ENCODE measurements around the gene ACSS3.
"Not testable (repeated sequence)": the region's sequence is repeated elsewhere in the genome, so short reads cannot be mapped to it uniquely, and the experiment has no call there.

Gene ACSS3

DNA sequence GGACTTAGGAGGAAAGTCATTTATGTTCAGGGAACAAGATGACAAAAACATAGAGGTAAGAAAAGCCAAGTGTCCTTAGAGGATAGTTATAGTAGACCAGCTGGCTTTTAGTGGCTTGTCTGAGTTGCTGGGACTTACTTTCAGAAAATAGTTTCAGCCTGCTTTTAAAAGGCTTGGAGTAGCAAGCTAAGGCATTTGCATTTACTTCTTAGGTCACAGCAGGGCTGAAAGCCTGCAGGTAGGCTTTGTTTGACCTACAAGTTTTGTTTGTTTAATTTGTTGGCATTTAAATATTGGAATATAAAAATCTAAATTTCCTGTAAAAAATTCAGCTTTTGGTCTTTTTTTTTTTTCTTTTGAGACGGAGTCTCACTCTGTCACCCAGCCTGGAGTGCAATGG lies 5.1 kb downstream of the ACSS3 start:
- no peak for TF ChIP-seq ZNF274 (IDR thresholded peaks at IDR 0.05; ENCODE audit: low read depth, low read length)
- H3K4me3 ChIP-seq (ENCODE audit: low read length), result no peak overlapping the region

DNA sequence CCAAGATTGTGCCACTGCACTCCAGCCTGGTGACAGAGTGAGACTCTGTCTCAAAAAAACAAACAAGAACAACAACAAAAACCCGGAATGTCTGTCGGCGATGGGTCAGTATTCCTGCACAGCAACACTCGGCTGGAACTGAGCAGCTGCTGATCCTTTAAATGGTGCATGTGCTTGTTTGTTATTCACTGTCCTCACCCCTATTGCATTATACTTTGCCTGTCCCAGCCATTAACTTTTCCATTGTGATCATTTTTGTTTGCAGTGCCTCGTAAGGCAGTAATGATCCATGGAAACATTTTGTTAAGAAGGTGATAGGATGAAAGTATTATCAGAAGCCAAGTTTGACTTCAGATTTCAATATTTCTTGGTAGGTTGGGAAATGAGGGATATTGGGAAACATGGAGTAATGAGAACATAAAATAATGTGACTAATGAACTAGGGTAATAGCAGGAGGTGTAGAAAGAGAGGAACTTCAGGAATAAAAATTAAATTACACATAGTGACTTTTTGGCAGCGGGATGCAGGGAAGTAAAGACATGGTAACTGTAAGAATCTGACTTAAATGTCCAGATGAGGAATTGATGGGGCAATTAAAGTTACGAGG lies 6.1 kb downstream of the ACSS3 start:
- no peak overlapping the region for H3K4me3 ChIP-seq (ENCODE audit: low read length)
- TF ChIP-seq ZNF274 (IDR thresholded peaks at IDR 0.05; ENCODE audit: low read depth, low read length), result no peak

DNA sequence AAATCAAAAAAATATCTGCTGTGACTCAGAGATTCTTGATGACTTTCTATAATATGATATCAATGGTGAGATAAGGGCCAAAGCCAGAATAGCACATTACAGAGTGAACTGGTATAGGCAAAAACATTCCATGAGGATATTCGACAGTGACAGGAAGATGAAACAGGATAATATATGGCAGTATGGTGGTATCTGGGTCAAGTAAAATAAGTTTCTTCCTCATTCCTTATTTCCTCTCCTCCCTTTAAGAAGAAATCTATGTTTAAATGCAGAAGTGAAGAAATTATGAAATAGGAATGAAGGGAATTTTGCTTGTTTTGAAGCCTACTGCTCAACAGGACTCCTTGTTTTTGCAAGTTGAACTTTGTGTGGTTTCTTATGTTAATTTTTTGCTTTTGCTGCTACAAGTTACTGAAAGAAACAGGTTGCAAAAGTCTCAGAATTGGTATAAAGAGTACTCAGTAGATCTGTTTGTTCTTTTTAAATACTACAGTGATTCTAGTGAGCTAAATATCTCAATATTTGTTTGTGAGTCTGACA lies 7.0 kb downstream of the ACSS3 start:
- TF ChIP-seq ZNF274 (IDR thresholded peaks at IDR 0.05; ENCODE audit: low read depth, low read length), result no peak
- H3K4me3 ChIP-seq (ENCODE audit: low read length), result no peak overlapping the region

DNA sequence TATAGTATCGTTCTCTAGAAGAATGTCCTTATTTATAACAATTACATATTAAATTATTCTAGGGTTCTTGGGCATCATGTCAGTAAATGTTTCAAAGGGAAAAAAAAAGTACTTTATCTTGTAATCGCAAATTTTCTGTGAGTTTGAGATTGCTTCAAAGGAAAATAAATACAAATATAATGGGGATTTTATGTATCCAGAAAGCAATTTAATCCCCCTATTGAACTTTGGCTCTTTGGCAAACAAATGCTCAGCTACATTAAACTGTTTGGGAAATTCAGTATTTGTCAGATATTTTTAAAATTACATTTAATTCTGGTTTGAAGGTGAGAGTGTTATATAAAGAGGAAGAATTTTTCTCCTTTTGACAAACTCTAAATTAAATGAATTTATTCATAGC lies 8.0 kb downstream of the ACSS3 start:
- H3K4me3 ChIP-seq (ENCODE audit: low read length), result no peak overlapping the region
- TF ChIP-seq ZNF274 (IDR thresholded peaks at IDR 0.05; ENCODE audit: low read depth, low read length), result no peak

DNA sequence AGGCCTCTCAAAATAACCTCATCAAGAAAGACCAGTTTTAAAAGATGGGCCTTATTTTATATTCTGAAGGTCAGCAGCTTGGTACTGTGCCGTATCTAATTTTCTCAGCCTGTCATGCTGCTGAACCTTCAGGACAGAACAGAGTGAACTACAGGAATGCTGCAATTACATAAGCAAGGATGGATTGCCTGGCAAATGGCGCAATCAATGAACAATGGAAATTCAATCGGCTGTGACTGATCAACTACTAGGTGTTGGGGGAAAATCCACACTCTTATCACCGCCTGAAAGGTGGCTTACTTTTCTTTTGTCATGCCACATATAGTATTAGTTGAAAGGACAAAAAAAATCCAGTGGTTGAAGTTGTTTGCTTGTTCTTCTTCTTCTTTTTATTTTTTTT lies 8.5 kb downstream of the ACSS3 start:
- no peak for TF ChIP-seq ZNF274 (IDR thresholded peaks at IDR 0.05; ENCODE audit: low read depth, low read length)
- H3K4me3 ChIP-seq (ENCODE audit: low read length), result no peak overlapping the region

DNA sequence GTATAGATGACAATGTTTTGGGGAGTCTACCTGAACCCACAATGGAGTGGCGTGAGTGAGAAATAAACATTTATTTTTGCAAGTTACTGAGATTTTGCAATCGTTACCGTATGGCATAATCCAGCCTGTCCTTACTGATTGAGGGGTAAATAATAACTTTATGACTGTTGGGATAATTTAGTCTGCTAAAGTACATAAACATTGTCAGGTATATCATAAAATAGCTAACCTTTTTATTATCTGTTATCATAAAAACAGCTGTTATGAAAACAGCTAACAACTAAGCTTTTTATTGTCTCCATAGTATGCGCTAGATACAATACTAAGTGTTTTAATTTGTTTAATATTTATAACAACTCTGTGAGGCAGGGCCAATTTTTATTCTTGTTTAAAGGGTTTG lies 10.3 kb downstream of the ACSS3 start:
- no peak overlapping the region for H3K4me3 ChIP-seq (ENCODE audit: low read length)
- TF ChIP-seq ZNF274 (IDR thresholded peaks at IDR 0.05; ENCODE audit: low read depth, low read length), result no peak

DNA sequence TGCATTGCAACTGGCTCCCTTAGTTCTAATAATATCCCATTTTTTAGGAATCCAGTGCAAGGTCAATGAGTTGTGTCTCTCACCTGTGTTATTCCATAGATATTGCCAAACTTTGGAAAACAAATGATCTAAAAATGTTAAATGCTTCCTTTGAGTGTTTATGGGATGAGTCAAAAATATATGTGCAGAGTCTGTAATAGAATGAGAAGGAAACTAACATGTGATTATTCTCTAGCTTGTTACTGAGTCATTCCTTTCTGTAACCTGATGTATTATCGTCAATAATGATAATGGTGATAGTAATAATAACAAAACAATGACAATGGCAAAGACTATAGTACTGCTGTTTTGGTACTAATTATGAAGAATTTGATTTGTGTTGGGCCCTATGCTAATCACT lies 11.5 kb downstream of the ACSS3 start:
- TF ChIP-seq ZNF274 (IDR thresholded peaks at IDR 0.05; ENCODE audit: low read depth, low read length), result no peak
- H3K4me3 ChIP-seq (ENCODE audit: low read length), result no peak overlapping the region

DNA sequence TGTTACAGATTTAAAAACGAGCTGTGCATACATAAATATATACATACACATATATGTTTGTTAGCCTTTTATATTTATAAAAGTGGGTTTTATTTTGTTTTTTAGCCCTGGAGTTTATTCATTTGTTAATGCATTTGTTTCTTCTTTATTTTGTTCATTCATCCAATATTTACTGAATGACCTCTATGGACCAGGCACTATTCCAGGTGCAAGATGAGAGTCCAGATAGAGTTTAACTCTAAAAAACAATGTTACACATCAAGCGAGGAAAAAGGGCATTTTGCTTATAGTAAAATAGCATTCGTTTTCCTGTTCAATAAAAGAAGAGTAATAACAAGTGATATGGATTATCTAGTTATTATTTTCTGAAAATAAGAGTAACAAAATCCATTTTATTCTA lies 14.2 kb downstream of the ACSS3 start:
- no peak for TF ChIP-seq ZNF274 (IDR thresholded peaks at IDR 0.05; ENCODE audit: low read depth, low read length)
- H3K4me3 ChIP-seq (ENCODE audit: low read length), result no peak overlapping the region

DNA sequence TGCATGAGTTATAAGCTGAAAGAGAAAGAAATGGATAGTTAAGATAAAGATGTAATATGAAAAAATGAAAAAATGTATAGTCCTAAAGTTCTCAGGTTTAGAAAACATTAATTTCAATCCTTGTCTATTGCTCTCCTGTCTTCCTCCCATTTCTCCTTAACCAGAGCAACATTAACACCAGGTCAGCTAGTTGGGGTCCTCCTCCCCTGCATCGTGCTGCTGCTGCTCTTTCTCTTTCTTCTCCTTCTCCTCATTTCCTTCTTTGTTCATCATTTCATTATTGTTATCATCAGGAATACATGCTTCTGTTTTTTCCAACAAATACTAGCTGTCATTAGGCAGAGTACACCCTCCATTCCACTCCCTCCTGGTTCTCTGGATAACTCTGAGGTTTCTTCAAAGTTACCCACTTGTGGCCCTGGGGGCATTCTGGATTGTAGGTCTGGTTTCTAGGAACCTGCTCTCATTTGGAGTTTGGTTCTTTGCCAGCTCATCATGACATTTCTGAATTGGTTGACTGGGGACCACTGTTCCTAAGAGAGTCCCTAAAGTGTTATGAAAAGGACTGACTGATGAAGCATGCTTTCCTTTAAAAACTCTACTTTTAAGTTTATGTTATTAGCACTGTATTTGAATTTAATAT lies 17.0 kb downstream of the ACSS3 start:
- H3K4me3 ChIP-seq (ENCODE audit: low read length), result no peak overlapping the region
- TF ChIP-seq ZNF274 (IDR thresholded peaks at IDR 0.05; ENCODE audit: low read depth, low read length), result no peak

DNA sequence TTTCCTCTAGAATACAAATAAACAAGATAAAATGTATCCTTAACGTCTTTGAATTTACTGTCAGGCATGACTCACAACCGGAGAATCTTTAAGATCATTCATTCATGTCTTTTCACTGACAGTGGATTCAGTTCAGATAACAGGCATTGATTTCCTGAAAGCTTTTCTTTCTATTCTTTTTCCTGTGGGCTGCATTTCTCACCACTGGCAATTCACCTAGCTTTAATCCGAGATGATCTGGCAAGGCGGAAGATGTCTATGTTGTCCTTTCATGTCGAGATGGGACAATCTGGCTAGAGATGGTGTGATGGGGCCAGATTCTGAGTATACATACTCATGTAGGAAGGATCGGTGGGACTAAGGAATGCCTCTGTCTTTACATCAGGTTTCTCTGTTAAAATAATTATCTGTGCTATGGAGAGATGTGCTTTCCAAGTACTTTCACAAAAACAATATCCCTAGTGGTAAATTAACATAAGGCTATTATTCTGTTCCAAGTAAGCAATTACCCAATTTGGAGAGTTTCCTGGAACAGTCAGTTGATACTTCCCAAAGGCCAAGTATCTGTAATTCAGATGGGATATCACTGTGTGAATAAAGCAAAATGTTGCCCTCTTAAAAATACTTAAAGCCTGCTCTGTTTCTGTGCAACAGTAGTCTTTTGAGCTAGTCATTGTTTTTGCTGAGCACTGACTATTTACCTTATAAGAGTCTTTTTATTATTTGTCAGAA lies 17.8 kb downstream of the ACSS3 start:
- no peak for TF ChIP-seq ZNF274 (IDR thresholded peaks at IDR 0.05; ENCODE audit: low read depth, low read length)
- H3K4me3 ChIP-seq (ENCODE audit: low read length), result no peak overlapping the region

DNA sequence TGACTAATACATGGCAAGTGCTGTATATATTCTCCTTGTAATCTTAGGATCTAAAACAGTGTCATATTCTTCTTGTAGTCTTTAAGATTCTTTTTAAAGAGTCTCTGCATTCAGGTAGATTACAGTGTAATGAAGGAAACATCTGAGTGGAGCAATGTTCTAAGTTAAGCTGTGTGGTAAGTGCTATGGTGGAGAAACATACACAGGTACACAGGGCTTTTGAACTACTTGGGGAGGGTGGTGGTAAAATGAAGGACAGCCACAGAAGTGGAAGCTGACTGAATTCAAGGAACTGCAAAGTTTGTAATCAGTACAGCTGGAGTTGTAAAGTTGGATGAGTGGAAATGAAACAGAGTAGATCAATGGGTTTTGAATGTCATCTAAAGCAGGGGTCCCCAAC lies 27.8 kb downstream of the ACSS3 start:
- no peak for TF ChIP-seq ZNF274 (IDR thresholded peaks at IDR 0.05; ENCODE audit: low read depth, low read length)
- H3K4me3 ChIP-seq (ENCODE audit: low read length), result no peak overlapping the region

DNA sequence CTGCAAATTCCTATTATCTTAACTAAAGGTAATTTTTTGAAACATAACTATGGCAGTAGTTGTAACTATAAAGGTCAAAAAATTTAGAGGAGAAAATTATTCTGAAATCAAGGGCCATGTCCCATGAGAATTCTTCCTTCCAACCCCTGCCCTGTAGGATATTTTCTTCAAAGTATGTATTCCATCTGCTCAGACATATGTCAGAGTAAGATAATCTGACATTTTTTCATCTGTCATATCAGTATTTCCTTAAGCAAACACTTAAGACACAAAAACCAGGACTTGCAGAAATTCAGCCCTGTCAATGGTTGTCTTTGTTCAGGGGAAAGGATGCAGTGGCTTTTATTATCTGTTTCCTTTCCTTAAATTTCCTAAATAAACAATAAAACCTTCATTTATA lies 36.3 kb downstream of the ACSS3 start:
- no peak for TF ChIP-seq ZNF274 (IDR thresholded peaks at IDR 0.05; ENCODE audit: low read depth, low read length)
- no peak overlapping the region for H3K4me3 ChIP-seq (ENCODE audit: low read length)

DNA sequence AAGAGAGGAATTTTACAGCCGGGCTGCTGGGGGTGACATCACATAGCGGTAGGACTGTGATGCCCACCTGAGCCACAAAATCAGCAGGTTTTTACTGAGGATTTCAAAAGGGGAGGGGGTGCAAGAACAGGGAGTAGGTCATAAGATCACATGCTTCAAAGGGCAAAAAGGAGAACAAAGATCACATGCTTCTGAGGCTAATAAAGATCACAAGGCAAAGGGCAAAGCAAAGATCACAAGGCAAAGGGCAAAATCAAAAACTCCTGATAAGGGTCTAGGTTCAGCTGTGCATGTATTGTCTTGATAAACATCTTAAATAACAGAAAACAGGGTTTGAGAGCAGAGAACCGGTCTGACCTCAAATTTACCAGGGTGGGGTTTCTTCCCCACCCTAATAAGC lies 41.2 kb downstream of the ACSS3 start:
- not testable (repeated sequence) for H3K4me3 ChIP-seq (ENCODE audit: low read length)

DNA sequence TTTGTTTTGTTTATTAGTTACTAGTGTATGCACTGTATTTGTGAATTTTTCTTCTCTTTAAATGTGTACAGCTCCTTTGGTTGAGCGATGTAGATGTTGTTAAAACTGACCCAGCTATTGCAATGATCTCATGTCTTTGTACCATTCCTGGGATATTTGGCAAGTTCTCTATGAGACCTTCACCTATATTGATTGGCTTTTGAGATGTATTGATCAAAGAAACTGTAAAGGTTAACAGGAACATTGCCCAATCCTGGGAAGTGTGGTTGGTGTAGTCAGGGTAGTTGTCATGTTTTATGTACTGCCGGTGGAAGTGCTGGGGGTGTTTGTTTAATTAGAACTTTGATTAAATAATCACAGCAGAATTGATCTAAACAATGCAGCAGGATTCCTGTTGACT lies 43.1 kb downstream of the ACSS3 start:
- no peak for TF ChIP-seq ZNF274 (IDR thresholded peaks at IDR 0.05; ENCODE audit: low read depth, low read length)
- H3K4me3 ChIP-seq (ENCODE audit: low read length), result no peak overlapping the region

DNA sequence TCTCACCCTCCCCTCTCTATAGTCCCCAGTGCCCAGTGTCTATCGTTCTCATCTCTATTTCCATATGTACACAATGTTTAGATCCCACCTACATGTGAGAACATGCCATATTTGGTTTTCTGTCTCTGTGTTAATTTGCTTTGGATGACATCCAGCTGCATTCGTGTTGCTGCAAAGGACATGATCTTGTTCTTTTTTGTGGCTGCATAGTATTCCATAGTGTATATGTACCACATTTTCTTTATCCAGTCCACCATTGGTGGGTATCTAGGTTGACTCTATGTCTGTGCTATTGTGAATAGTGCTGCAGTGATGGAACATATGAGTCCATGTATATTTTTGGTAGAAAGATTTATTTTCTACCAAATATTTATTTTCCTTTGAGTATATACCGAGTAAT lies 45.7 kb downstream of the ACSS3 start:
- no peak overlapping the region for H3K4me3 ChIP-seq (ENCODE audit: low read length)
- no peak for TF ChIP-seq ZNF274 (IDR thresholded peaks at IDR 0.05; ENCODE audit: low read depth, low read length)
